ENCODE results near the gene CEBPZOS. TPM values are rescaled to one million over a fixed set of nuclear protein-coding genes. Genes with fewer than 3 reads are reported as not detected.

The CEBPZOS gene
- total and polyA plus RNA-seq, 9 of the 15 experiments (the other 6 are each of a cell fraction or from before 2014, with no cell fraction given): 21.7 to 64.8 (median 46.7) TPM

- CTCF ChIA-PET (ENCODE audit: low intra/inter-chr PET ratio): no interaction called here
Measured at GRCh38 chr2:37232131-37232933, 36.0 kb downstream of the CEBPZOS start.

More at GRCh38 chr2:37232131-37232933, 36.0 kb downstream of the CEBPZOS start:
- peak overlapping the region; percentile 85 for H2AFZ ChIP-seq (ENCODE audit: low read depth, low read length)
- H3K9me1 ChIP-seq (ENCODE audit: control insufficient read depth, insufficient read depth, low read length): no peaks in the 10 kb centered on the region
- WGBS (ENCODE audit: insufficient coverage, low coverage, missing lambda C conversion rate): 5% methylated on average over 18 of the region's 18 CpGs
- H3K9me3 ChIP-seq (replicated peaks; ENCODE audit: control insufficient read depth, insufficient read depth, low read depth, low read length): no peaks in the 10 kb centered on the region
- H3K27ac ChIP-seq (ENCODE audit: extremely low read depth, low read depth, low read length): peak overlapping the region; percentile 80
- intact Hi-C loops (cut with micrococcal nuclease) (no loop called here), in situ Hi-C loops (cut with MboI) (loop anchor here (10.0 kb wide), 1 partner anchor 332 kb away; no protein-coding TSS in a partner anchor)
- H3K36me3 ChIP-seq (ENCODE audit: control insufficient read depth, insufficient read depth, low read length): peaks cover 47% of the 10 kb centered on the region
- H3K4me3 ChIP-seq: peak overlapping the region; percentile 68
- no TSS peak for BruUV-seq (replicated peaks)
- FAIRE-seq (no peak), ATAC-seq (peak; percentile 40), DNase-seq (ENCODE audit: extremely low read depth in 1 of 4, low spot score in 3 of 4) (peak; percentile 15 to 37 (median 18))
- H3K4me2 ChIP-seq (ENCODE audit: insufficient read depth, low read length): peak overlapping the region; percentile 98
- no peaks in the 10 kb centered on the region for H3K27me3 ChIP-seq (ENCODE audit: control insufficient read depth in 2 of 2, insufficient read depth in 2 of 2, low read length in 2 of 2)
- 0 out of 2 replicates have a peak, but pooled peaks cover 4% of the 10 kb centered on the region for H4K20me1 ChIP-seq (replicated peaks; ENCODE audit: control insufficient read depth, insufficient read depth, low read length)
- POLR2A ChIA-PET: interaction anchor here (0.5 to 1.4 kb wide), 12 partner anchors 10 to 1091 kb away, joined by 3 to 6 read pairs (median 4); no protein-coding TSS in a partner anchor
- H3K9ac ChIP-seq (ENCODE audit: insufficient read depth in 1 of 2, low read depth in 2 of 2, low read length in 2 of 2): peak overlapping the region; percentile 86 to 94
- TF ChIP-seq ZNF740 (CRISPR knock-in tag; IDR thresholded peaks at IDR 0.05) (peak; percentile 80), ZNF740 (tag; IDR thresholded peaks at IDR 0.05) (no peak), SAP30 (IDR thresholded peaks at IDR 0.05; ENCODE audit: borderline replicate concordance, insufficient read depth, low read depth, low read length, poor library complexity, severe bottlenecking) (peak; percentile 8), AFF4 (CRISPR knock-in tag; IDR thresholded peaks at IDR 0.05) (no peak), HDGF (IDR thresholded peaks at IDR 0.05) (0 out of 2 replicates have a peak, but pooled peaks have one; percentile 48), RAD21 (CRISPR knock-in tag; conservative IDR thresholded peaks at IDR 0.05 in 1 of 2, IDR thresholded peaks at IDR 0.05 in 1 of 2) (no peak), ZFX (CRISPR knock-in tag; IDR thresholded peaks at IDR 0.05) (peak; percentile 30)
- peaks cover 7 to 19% of the 10 kb centered on the region in 2 experiments; a peak in 4 of 5 replicates for H3K4me1 ChIP-seq (replicated peaks in 1 of 2; ENCODE audit: control insufficient read depth in 2 of 2, insufficient read depth in 2 of 2, low read length in 2 of 2)
- H3K79me2 ChIP-seq (ENCODE audit: control insufficient read depth, insufficient read depth, low read length): peaks cover 78% of the 10 kb centered on the region
